ENCODE data around the gene TCEA2. TPM values are rescaled to one million over a fixed set of nuclear protein-coding genes. Genes with fewer than 3 reads are reported as not detected.

Gene TCEA2
- total and polyA plus RNA-seq, 8 donors = 11.6 to 52.9 (median 14.1) TPM

GRCh38 chr20:64095927-64096326, 32.9 kb downstream of the TCEA2 start:
- H3K9me3 ChIP-seq = no peaks in the 10 kb centered on the region
- H3K4me1 ChIP-seq = no peaks in the 10 kb centered on the region
- no peak for ATAC-seq
- no peak for FAIRE-seq
- 84 to 92% methylated on average over 11 of the region's 11 CpGs for WGBS, 2 donors
- no peak for DNase-seq
- intact Hi-C loops (cut with DNase I) = no loop called here
- H3K36me3 ChIP-seq = no peaks in the 10 kb centered on the region
- TF ChIP-seq CTCF (IDR thresholded peaks at IDR 0.05) = no peak
- no peak overlapping the region for H3K4me3 ChIP-seq
- no peak overlapping the region for H3K27ac ChIP-seq
- no peaks in the 10 kb centered on the region for H3K27me3 ChIP-seq

GRCh38 chr20:64096535-64096934, 33.5 kb downstream of the TCEA2 start:
- no peak overlapping the region for H3K4me3 ChIP-seq
- 82 to 83% methylated on average over 6 of the region's 6 CpGs for WGBS, 2 donors
- intact Hi-C loops (cut with DNase I) = no loop called here
- no peaks in the 10 kb centered on the region for H3K27me3 ChIP-seq
- H3K9me3 ChIP-seq = no peaks in the 10 kb centered on the region
- TF ChIP-seq CTCF (IDR thresholded peaks at IDR 0.05) = no peak
- no peak overlapping the region for H3K27ac ChIP-seq
- ATAC-seq = no peak
- no peak for FAIRE-seq
- H3K4me1 ChIP-seq = no peaks in the 10 kb centered on the region
- no peak for DNase-seq
- no peaks in the 10 kb centered on the region for H3K36me3 ChIP-seq

GRCh38 chr20:64098471-64099013, 35.5 kb downstream of the TCEA2 start:
- DNase-seq (peak in 1 of 6 donors; percentile 60), ATAC-seq (no peak), FAIRE-seq (no peak)
- intact Hi-C loops (cut with DNase I) = no loop called here
- Histone ChIP-seq H3K27me3 (no peaks in the 10 kb centered on the region), H3K9me3 (no peaks in the 10 kb centered on the region), H3K4me1 (peaks cover 0 to 3% (median 0%) of the 10 kb centered on the region in 3 donors), H3K36me3 (no peaks in the 10 kb centered on the region), H3K4me3 (no peak overlapping the region), H3K27ac (no peak overlapping the region)
- no peak for TF ChIP-seq CTCF (IDR thresholded peaks at IDR 0.05)
- 86 to 95% methylated on average over 28 of the region's 28 CpGs for WGBS, 2 donors

- Histone ChIP-seq H3K4me3 (no peak overlapping the region), H3K36me3 (no peaks in the 10 kb centered on the region), H3K27me3 (no peaks in the 10 kb centered on the region), H3K27ac (no peak overlapping the region), H3K4me1 (peaks cover 0 to 3% (median 0%) of the 10 kb centered on the region in 3 donors), H3K9me3 (no peaks in the 10 kb centered on the region)
- no peak for TF ChIP-seq CTCF (IDR thresholded peaks at IDR 0.05)
- intact Hi-C loops (cut with DNase I) = no loop called here
- ATAC-seq = no peak
- peak in 1 of 6 donors; percentile 57 for DNase-seq
- FAIRE-seq = no peak
- 72 to 80% methylated on average over 21 of the region's 21 CpGs for WGBS, 2 donors
Measured at GRCh38 chr20:64099086-64099786, 36.2 kb downstream of the TCEA2 start.
